ENCODE measurements around the gene CCDC149. TPM values are rescaled to one million over a fixed set of nuclear protein-coding genes. Genes with fewer than 3 reads are reported as not detected.

The CCDC149 gene
- total RNA-seq, 1 experiment from 2014 or later = 5.3 TPM

- Histone ChIP-seq H3K79me2 (ENCODE audit: insufficient read depth, low read length) (no peaks in the 10 kb centered on the region), H3K9ac (ENCODE audit: low read length) (no peak within 1 kb of the TSS), H2AFZ (ENCODE audit: low read depth, low read length, poor library complexity, severe bottlenecking) (no peak within 1 kb of the TSS), H3K9me2 (ENCODE audit: insufficient read depth) (no peaks in the 10 kb centered on the region), H3K27ac (ENCODE audit: low read depth, low read length) (no peak within 1 kb of the TSS), H3K4me1 (ENCODE audit: control insufficient read depth in 1 of 2, insufficient read depth in 2 of 2, low read length in 2 of 2) (no peaks in the 10 kb centered on the region), H3K36me3 (ENCODE audit: control insufficient read depth in 1 of 2, insufficient read depth in 2 of 2, low read length in 2 of 2) (no peaks in the 10 kb centered on the region), H3K27me3 (ENCODE audit: insufficient read depth, low read length) (peaks cover 15% of the 10 kb centered on the region; the same call in 1 of the 2 replicates), H3K4me3 (replicated peaks in 1 of 2; ENCODE audit: low read depth in 1 of 2, low read length in 2 of 2) (no peak within 1 kb of the TSS), H3K4me2 (ENCODE audit: low read length) (no peak within 1 kb of the TSS), H4K20me1 (ENCODE audit: insufficient read depth) (no peaks in the 10 kb centered on the region), H3K9me3 (ENCODE audit: control insufficient read depth in 1 of 2, insufficient read depth in 1 of 2, low read depth in 1 of 2, low read length in 2 of 2) (no peaks in the 10 kb centered on the region)
- POLR2A ChIA-PET = no interaction called here
- CTCF ChIA-PET = interaction anchor here (1.4 kb wide), 1 partner anchor 8 kb away, joined by 3 read pairs; no protein-coding TSS in a partner anchor
- intact Hi-C loops (cut with micrococcal nuclease) = loop anchor here (10.0 kb wide), 1 partner anchor 310 kb away; no protein-coding TSS in a partner anchor
- RAD21 ChIA-PET (ENCODE audit: low non-redundant PET in 1 of 2, low total read pairs in 2 of 2, uncharacterized antibody in 2 of 2, unreplicated experiment in 2 of 2) = no interaction called here
- BruUV-seq (replicated peaks) = no TSS peak
- TF ChIP-seq FOSL1 (IDR thresholded peaks at IDR 0.05; ENCODE audit: low read depth) = no peak
- no peak for TF ChIP-seq ZFX (IDR thresholded peaks at IDR 0.05)
- TF ChIP-seq SP1 (IDR thresholded peaks at IDR 0.05; ENCODE audit: low read depth) = no peak
- TF ChIP-seq POLR2AphosphoS5 (IDR thresholded peaks at IDR 0.05; ENCODE audit: low read depth, low read length) = no peak
- TF ChIP-seq EZH2 (IDR thresholded peaks at IDR 0.05) = no peak
- TF ChIP-seq POLR2A (IDR thresholded peaks at IDR 0.05; ENCODE audit: borderline replicate concordance, extremely low read depth, insufficient read depth, insufficient read length) = no peak
- TF ChIP-seq ZBTB33 (IDR thresholded peaks at IDR 0.05; ENCODE audit: extremely low read depth, insufficient replicate concordance, low read length) = no peak
- no peak for TF ChIP-seq EZH2phosphoT487 (IDR thresholded peaks at IDR 0.05; ENCODE audit: borderline replicate concordance)
- no peak for DNase-seq (ENCODE audit: low read depth, low spot score)
- no peak for ATAC-seq
Observed at GRCh38 chr4:24794916-24795665, 117.8 kb downstream of the CCDC149 start, which contains the start of gene SOD3. SOD3 (plus strand) TSS chr4:24795573; CDS start chr4:24799522, 3,949 bp downstream.
